Endothelial cell of umbilical vein (primary cell): ENCODE measurements around the gene ARMS2.

ENCODE experiments used
- JUN ChIP-seq: IDR thresholded peaks from 2 replicates; pipeline ENCODE4 v1.6.1; 2011; ENCODE audit warnings: borderline replicate concordance, low read depth; ENCODE audit not compliant: insufficient read length, insufficient read depth
- POLR2AphosphoS5 ChIP-seq: IDR thresholded peaks from 2 replicates; pipeline ENCODE4 v1.6.1; 2012; ENCODE audit warnings: low read depth, mild to moderate bottlenecking, control low read depth, low read length, moderate library complexity; ENCODE audit not compliant: insufficient read depth

DNA sequence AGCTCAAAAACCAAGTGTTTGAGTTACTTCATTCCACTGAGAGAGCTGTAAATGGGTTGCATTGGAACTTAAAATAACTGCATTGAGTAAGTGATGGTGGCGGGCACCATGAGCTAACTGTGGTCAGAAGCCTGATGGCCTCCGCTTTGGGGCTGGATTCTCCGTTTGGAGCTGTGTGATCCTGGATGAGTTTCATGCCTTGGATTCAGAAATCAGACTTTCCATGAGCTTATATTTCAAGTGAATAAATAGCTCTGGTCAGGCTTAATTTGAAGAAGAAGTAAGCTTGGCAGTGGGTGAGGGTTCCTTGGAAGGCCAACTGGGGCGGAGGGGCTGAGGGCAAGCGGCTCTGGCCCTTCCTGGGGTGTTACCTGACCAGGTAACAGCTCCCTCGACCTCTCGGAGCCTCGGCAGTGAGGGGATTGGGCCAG is 12.5 kb downstream of the ARMS2 start:
- no peak for TF ChIP-seq POLR2AphosphoS5
- no peak for TF ChIP-seq JUN
